CD8-positive, alpha-beta memory T cell (primary cell): ENCODE measurements around the gene SLC52A3. TPM values are rescaled to one million over a fixed set of nuclear protein-coding genes. Genes with fewer than 3 reads are reported as not detected.

Source experiments
- CTCF ChIA-PET: fragments of 350-600 bp; sonication (Branson Sonifier 250); formaldehyde crosslinking; loops from one replicate; lab custom pipeline; 2021; ENCODE audit warnings: antibody characterized with exemption; lab: Charles Lee
- POLR2A ChIA-PET: fragments of 350-600 bp; sonication (Branson Sonifier 250); formaldehyde crosslinking; loops from one replicate; lab custom pipeline; 2021; ENCODE audit warnings: antibody characterized with exemption; lab: Charles Lee
- DNase-seq, 5 donors: peaks; one replicate each; pipeline versions ENCODE4 v3.0.0 to v3.0.0-alpha.2; 2020 to 2022; ENCODE audit warnings: mixed read lengths in 1 of 5
- H3K27ac ChIP-seq: one replicate; pipeline ENCODE4 v1.7.0; 2013; ENCODE audit warnings: low read depth, mild to moderate bottlenecking, low read length, moderate library complexity
- H3K27me3 ChIP-seq: 2 replicates; pipeline ENCODE4 v1.7.0; 2013; ENCODE audit warnings: low read length, mild to moderate bottlenecking; ENCODE audit not compliant: insufficient read depth, poor library complexity, severe bottlenecking
- H3K36me3 ChIP-seq: 2 replicates; pipeline ENCODE4 v1.7.0; 2013; ENCODE audit warnings: mild to moderate bottlenecking, low read length, moderate library complexity; ENCODE audit not compliant: insufficient read depth
- H3K4me1 ChIP-seq: 2 replicates; pipeline ENCODE4 v1.7.0; 2013; ENCODE audit warnings: mild to moderate bottlenecking, low read length, moderate library complexity; ENCODE audit not compliant: insufficient read depth
- H3K4me3 ChIP-seq: 2 replicates; pipeline ENCODE4 v1.7.0; 2013; ENCODE audit warnings: mild to moderate bottlenecking, low read length
- H3K9me3 ChIP-seq: 2 replicates; pipeline ENCODE4 v1.7.0; 2013; ENCODE audit warnings: mild to moderate bottlenecking, low read length
- H3K27ac Mint-ChIP-seq, 8 donors: one replicate each; pipeline ENCODE4 v1.8.0; 2020 to 2021; ENCODE audit warnings: mixed read lengths in 8 of 8, mild to moderate bottlenecking in 6 of 8, inconsistent platforms in 3 of 8, moderate library complexity in 3 of 8
- H3K27me3 Mint-ChIP-seq, 2 donors: one replicate each; pipeline ENCODE4 v1.8.0; 2020 to 2021; ENCODE audit warnings: mixed read lengths in 2 of 2, mild to moderate bottlenecking in 1 of 2, moderate library complexity in 1 of 2
- H3K36me3 Mint-ChIP-seq, 3 donors: one replicate each; pipeline ENCODE4 v1.8.0; 2020 to 2021; ENCODE audit warnings: mixed read lengths in 3 of 3, inconsistent platforms in 1 of 3, mild to moderate bottlenecking in 1 of 3
- H3K4me1 Mint-ChIP-seq, 3 donors: one replicate each; pipeline ENCODE4 v1.8.0; 2020 to 2021; ENCODE audit warnings: mixed read lengths in 3 of 3, inconsistent platforms in 1 of 3, mild to moderate bottlenecking in 1 of 3
- H3K4me3 Mint-ChIP-seq, 7 donors: one replicate each; pipeline ENCODE4 v1.8.0; 2020 to 2021; ENCODE audit warnings: mixed read lengths in 7 of 7, mild to moderate bottlenecking in 6 of 7, moderate library complexity in 4 of 7, inconsistent platforms in 2 of 7
- H3K9me3 Mint-ChIP-seq, 5 donors: one replicate each; pipeline ENCODE4 v1.8.0; 2020 to 2022; ENCODE audit warnings: mixed read lengths in 5 of 5, mild to moderate bottlenecking in 3 of 5, moderate library complexity in 2 of 5, inconsistent platforms in 1 of 5
- polyA plus RNA-seq: library from polyadenylated mRNA; unstranded; fragments of 300-500 nt; fragmentation: Illumina TruSeq; gene quantifications from one replicate; pipeline ENCODE4 v1.2.3, GENCODE V29; 2021
- total RNA-seq, 2 experiments: library from RNA; stranded (reverse); gene quantifications; one replicate each; pipeline ENCODE4 v1.2.3, GENCODE V29; 2021

SLC52A3 gene
- total and polyA plus RNA-seq, 3 experiments from 2014 or later = not detected

- H3K27ac Mint-ChIP-seq = no peak overlapping the region
- no peaks in the 10 kb centered on the region for H3K9me3 ChIP-seq
- no peak overlapping the region for H3K4me3 ChIP-seq
- H3K27me3 Mint-ChIP-seq = peaks cover 7 to 31% of the 10 kb centered on the region in 2 donors
- no peak overlapping the region for H3K27ac ChIP-seq
- no peaks in the 10 kb centered on the region for H3K27me3 ChIP-seq
- POLR2A ChIA-PET = no interaction called here
- H3K36me3 ChIP-seq = no peaks in the 10 kb centered on the region
- no peaks in the 10 kb centered on the region for H3K36me3 Mint-ChIP-seq
- peaks cover 0 to 9% (median 0%) of the 10 kb centered on the region in 3 donors for H3K4me1 Mint-ChIP-seq
- no peaks in the 10 kb centered on the region for H3K4me1 ChIP-seq
- no peak for DNase-seq
- CTCF ChIA-PET = no interaction called here
- H3K4me3 Mint-ChIP-seq = no peak overlapping the region
- H3K9me3 Mint-ChIP-seq = no peaks in the 10 kb centered on the region
Observed at GRCh38 chr20:761418-762381, 6.6 kb downstream of the SLC52A3 start.

GRCh38 chr20:760751-761417, 7.4 kb downstream of the SLC52A3 start:
- Histone ChIP-seq H3K36me3 (no peaks in the 10 kb centered on the region), H3K9me3 (no peaks in the 10 kb centered on the region), H3K27ac (no peak overlapping the region), H3K27me3 (no peaks in the 10 kb centered on the region), H3K4me3 (no peak overlapping the region), H3K4me1 (no peaks in the 10 kb centered on the region)
- ChIA-PET CTCF (no interaction called here), POLR2A (no interaction called here)
- peaks cover 0 to 12% (median 1%) of the 10 kb centered on the region in 3 donors for H3K4me1 Mint-ChIP-seq
- no peaks in the 10 kb centered on the region for H3K36me3 Mint-ChIP-seq
- no peak overlapping the region for H3K27ac Mint-ChIP-seq
- H3K4me3 Mint-ChIP-seq = no peak overlapping the region
- H3K9me3 Mint-ChIP-seq = no peaks in the 10 kb centered on the region
- peaks cover 11 to 36% of the 10 kb centered on the region in 2 donors for H3K27me3 Mint-ChIP-seq
- DNase-seq = peak in 1 of 5 donors; percentile 19

- Mint-ChIP-seq H3K27ac (no peak overlapping the region), H3K4me1 (peaks cover 2 to 22% (median 4%) of the 10 kb centered on the region in 3 donors), H3K4me3 (no peak overlapping the region), H3K36me3 (no peaks in the 10 kb centered on the region), H3K27me3 (peaks cover 16 to 32% of the 10 kb centered on the region in 2 donors), H3K9me3 (no peaks in the 10 kb centered on the region)
- Histone ChIP-seq H3K4me3 (no peak overlapping the region), H3K4me1 (no peaks in the 10 kb centered on the region), H3K27me3 (no peaks in the 10 kb centered on the region), H3K9me3 (no peaks in the 10 kb centered on the region), H3K27ac (no peak overlapping the region), H3K36me3 (no peaks in the 10 kb centered on the region)
- CTCF ChIA-PET = no interaction called here
- no peak for DNase-seq
- POLR2A ChIA-PET = no interaction called here
Observed at GRCh38 chr20:757506-757905, 10.8 kb downstream of the SLC52A3 start.

GRCh38 chr20:755941-756340, 12.4 kb downstream of the SLC52A3 start:
- Mint-ChIP-seq H3K9me3 (no peaks in the 10 kb centered on the region), H3K4me1 (peaks cover 2 to 22% (median 4%) of the 10 kb centered on the region in 3 donors), H3K27ac (no peak overlapping the region), H3K36me3 (no peaks in the 10 kb centered on the region), H3K4me3 (no peak overlapping the region), H3K27me3 (peaks cover 13 to 33% of the 10 kb centered on the region in 2 donors)
- ChIA-PET CTCF (no interaction called here), POLR2A (no interaction called here)
- Histone ChIP-seq H3K4me3 (no peak overlapping the region), H3K4me1 (no peaks in the 10 kb centered on the region), H3K27ac (no peak overlapping the region), H3K9me3 (no peaks in the 10 kb centered on the region), H3K27me3 (no peaks in the 10 kb centered on the region), H3K36me3 (no peaks in the 10 kb centered on the region)
- DNase-seq = no peak

- peak in 1 of 5 donors; percentile 50 for DNase-seq
- POLR2A ChIA-PET = no interaction called here
- Mint-ChIP-seq H3K36me3 (no peaks in the 10 kb centered on the region), H3K4me3 (no peak overlapping the region), H3K27me3 (peaks cover 11 to 36% of the 10 kb centered on the region in 2 donors), H3K27ac (no peak overlapping the region), H3K4me1 (peaks cover 2 to 20% (median 4%) of the 10 kb centered on the region in 3 donors), H3K9me3 (no peaks in the 10 kb centered on the region)
- Histone ChIP-seq H3K27ac (no peak overlapping the region), H3K4me3 (no peak overlapping the region), H3K9me3 (no peaks in the 10 kb centered on the region), H3K27me3 (no peaks in the 10 kb centered on the region), H3K4me1 (no peaks in the 10 kb centered on the region), H3K36me3 (no peaks in the 10 kb centered on the region)
- CTCF ChIA-PET = no interaction called here
Observed at GRCh38 chr20:754904-755303, 13.4 kb downstream of the SLC52A3 start.

- Histone ChIP-seq H3K9me3 (no peaks in the 10 kb centered on the region), H3K27me3 (no peaks in the 10 kb centered on the region), H3K36me3 (no peaks in the 10 kb centered on the region), H3K4me3 (no peak overlapping the region), H3K4me1 (no peaks in the 10 kb centered on the region), H3K27ac (no peak overlapping the region)
- H3K36me3 Mint-ChIP-seq = no peaks in the 10 kb centered on the region
- ChIA-PET CTCF (no interaction called here), POLR2A (no interaction called here)
- no peak overlapping the region for H3K27ac Mint-ChIP-seq
- DNase-seq = no peak
- peaks cover 2 to 20% (median 4%) of the 10 kb centered on the region in 3 donors for H3K4me1 Mint-ChIP-seq
- H3K27me3 Mint-ChIP-seq = peaks cover 10 to 33% of the 10 kb centered on the region in 2 donors
- H3K9me3 Mint-ChIP-seq = no peaks in the 10 kb centered on the region
- H3K4me3 Mint-ChIP-seq = peak overlapping the region in 1 of 7 donors; percentile 9
Observed at GRCh38 chr20:753897-754635, 14.2 kb downstream of the SLC52A3 start.

- H3K27me3 ChIP-seq = no peaks in the 10 kb centered on the region
- Mint-ChIP-seq H3K36me3 (no peaks in the 10 kb centered on the region), H3K9me3 (no peaks in the 10 kb centered on the region), H3K27me3 (peaks cover 10 to 29% of the 10 kb centered on the region in 2 donors), H3K4me3 (no peak overlapping the region), H3K27ac (no peak overlapping the region), H3K4me1 (peaks cover 2 to 20% (median 4%) of the 10 kb centered on the region in 3 donors)
- DNase-seq = no peak
- H3K27ac ChIP-seq = no peak overlapping the region
- CTCF ChIA-PET = no interaction called here
- no peaks in the 10 kb centered on the region for H3K9me3 ChIP-seq
- POLR2A ChIA-PET = no interaction called here
- no peaks in the 10 kb centered on the region for H3K4me1 ChIP-seq
- no peak overlapping the region for H3K4me3 ChIP-seq
- no peaks in the 10 kb centered on the region for H3K36me3 ChIP-seq
Observed at GRCh38 chr20:753136-753535, 15.2 kb downstream of the SLC52A3 start.
